GM19438 (cell line): ENCODE results near the gene RAB14.
A peak's percentile ranks its signal among the peaks of the same experiment; 100 is the strongest.

Experiments used
- ATAC-seq: cut with Tn5 transposase; IDR thresholded peaks from one replicate; pipeline ENCODE4 v1.9.1; 2021; ENCODE audit warnings: low read depth; ENCODE audit not compliant: unreplicated experiment

RAB14 gene

DNA sequence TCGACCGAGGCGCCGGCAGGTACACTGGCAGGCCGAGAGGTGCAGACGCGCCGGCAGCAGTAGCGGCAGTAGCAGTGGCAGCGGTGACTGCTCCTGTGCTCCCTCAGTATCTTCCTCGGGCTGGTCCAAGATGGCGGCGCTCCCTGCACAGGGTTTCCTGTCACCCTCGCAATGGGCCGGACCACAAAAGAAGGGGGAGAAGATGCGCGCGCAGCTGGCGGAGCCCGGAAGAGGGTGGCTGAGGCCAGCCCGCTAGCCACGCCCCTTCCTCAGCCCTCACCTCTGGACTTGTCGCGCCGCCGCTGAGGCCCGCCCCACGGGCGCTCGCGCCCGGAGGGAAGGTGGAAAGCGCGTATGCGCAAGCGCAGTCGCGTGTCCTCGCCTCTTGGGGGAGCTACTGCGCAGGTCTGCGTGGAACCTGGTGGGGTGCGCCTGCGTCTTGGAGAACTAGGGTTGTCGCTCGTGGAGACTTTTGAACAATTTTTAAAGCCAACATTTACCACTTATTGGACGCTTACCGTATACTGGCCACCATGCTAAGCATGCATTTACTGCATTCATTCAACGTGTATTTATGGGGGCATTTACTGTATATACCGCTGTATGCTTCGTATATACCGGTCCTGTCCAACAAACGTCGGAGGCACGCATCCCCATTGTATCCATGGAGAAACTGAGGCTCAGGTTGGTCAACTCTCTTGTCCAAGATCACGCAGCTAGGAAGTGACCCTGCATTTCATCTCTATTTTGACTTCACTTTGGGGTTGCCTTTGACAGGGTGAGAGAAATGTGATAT is at the start of gene RAB14:
Gene RAB14 (minus strand): TSS at position 132 of the 796 bp plus-strand sequence. CDS start 8,457 bp downstream, outside the sequence.
- ATAC-seq: peak; percentile 81

DNA sequence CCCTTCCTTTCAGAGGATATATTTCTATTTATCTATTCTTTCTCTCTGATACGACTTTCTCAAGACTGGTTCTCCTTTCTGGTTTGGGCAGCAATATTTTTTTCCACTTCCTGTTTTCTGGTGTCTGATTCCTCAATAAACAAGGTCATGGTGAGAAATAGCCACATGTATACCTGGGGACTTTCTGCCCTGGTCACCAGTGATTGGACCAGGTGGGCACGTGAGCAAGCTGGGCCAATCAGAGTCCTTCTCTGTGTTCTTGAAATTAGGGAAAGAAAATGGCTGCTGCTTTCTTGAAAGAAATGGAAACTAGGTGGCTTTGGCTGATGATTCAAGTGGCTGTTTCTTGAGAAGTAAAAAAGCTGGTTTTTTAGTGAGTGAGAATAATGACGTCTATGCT is 47.9 kb upstream of the RAB14 start:
- ATAC-seq: no peak

DNA sequence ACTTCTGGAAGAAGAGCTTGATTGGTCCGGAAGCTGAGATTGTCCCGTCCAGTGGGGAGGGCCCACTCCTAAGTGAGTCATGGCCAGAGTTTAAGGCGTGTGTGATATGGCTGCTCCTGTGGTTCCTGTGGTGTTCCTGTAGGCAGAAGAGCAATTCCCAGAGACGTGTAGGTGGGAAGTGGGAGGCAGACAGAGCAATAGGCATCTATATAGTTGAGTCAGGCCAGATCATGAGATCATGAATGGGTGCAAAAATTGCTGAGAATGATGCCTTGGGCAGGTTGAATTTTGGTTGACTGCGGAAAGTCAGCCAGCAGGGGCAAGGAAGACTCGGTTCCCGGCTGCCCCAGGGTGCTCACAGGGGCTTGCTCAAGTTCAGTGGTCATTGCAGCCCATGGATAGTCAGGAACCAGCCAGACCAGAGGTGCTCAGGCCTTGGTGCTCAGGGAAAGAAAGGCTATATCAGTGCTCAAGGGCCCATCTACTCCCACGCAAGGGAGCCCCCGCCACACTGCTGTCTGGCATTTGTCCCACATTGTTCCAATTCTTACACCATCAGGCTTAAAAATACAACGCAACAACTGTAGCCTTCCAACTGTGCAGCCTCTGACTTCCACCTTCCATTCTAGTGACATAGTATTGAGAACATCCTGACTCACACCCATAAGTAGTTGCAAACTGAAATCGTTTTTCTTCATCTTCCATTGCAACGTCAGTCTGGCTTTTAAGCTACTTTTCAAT is 45.3 kb upstream of the RAB14 start:
- ATAC-seq: no peak

DNA sequence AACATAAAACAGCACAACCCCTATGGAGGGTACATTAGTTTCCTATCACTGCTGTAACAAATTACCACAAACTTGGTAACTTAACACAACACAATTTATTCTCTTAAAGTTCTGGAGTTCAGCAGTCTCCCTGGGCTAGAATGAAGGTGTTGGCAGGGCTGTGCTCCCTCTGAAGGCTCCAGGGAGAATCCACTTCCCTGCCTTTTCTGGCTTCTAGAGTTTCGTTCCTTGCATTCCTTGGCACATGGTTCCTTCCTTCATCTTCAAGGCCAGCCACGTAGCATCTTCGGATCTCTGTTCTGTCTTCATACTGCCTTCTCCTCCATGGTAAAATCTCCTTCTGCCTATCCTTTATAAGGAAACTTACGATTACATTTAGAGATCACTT is 41.3 kb upstream of the RAB14 start:
- ATAC-seq: no peak

DNA sequence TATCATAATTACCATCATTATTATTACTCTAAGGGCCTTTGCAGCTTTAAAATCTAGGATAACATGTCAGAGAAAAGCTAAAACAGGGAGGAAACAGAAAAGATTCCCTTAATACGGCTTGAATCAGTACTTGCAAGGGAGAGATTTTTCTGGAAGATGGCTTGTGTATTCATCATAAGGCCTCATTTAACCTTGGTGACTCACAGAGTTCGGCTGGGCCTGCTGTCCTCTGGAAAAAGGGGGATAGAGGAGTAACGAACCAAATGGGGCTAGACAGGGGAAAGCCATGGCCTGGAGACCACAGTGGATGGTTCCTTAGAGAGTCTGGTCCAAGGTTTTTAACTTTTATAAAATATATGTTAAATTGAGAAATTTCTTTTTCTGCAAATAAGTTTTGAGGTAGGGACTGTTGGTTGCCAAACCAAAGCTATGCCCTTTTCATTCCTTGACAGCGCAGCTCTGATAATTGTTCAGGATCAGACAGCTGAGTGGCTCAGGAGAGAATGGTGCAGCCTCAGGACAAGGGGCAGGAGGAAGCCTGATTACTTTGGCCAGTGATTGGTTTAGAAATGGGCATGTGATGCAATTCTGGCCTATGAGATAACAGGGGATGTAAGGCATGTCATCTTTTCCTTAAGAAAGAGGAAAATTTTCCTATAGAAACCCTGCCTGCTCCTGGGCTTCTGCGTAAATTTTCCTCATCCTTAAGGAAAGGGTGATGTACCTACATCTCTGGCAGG is 40.7 kb upstream of the RAB14 start:
- no peak for ATAC-seq

DNA sequence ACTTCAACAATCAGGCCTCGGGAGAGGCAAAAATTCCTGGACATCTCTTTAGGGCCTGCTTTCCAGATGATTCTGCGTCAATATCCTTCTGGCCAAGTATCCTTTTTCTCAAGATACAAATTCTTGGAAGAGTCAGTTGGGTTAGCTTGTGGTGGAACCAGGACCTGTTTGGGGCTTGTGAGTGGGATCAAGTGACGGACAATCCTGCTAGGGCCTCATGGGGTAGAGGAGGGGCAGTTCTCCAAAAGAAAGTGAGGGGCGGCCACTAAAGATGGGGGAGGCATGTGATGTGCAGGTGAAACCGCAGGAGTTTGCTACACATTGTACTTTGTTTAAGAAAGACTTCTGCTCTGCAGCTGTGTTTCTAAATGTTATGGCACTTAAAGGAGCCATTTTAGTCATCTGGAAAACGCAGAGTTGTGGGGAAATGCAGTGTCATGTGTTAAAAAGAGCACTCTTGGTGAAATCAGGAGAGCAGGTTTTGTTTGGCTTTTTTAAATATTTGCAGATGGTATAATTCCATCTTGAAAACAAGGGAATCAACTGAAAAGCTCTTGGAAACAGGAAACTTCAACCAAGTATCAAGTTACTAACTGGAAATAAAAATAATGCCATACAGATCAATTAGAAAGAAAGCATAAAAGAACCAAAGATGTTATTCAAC is 38.9 kb upstream of the RAB14 start:
- no peak for ATAC-seq

DNA sequence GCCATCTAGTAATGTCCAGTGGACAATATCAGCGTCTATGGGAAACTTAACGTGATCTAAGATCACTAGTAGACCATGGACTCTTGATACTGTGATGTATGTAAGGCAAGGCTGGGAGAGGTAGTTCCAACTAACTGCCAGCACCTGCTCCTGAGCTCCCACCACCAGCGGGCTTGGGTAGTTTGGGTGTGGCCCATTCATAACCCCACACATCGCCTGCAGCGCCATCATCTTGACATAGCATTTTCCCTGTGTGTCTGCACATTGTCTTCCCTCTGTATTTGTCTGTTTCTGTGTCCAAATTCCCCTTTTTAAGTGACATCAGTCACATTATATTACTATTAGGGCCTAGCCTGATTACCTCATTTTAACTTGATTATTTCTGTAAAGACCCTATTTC is 38.2 kb upstream of the RAB14 start:
- no peak for ATAC-seq

DNA sequence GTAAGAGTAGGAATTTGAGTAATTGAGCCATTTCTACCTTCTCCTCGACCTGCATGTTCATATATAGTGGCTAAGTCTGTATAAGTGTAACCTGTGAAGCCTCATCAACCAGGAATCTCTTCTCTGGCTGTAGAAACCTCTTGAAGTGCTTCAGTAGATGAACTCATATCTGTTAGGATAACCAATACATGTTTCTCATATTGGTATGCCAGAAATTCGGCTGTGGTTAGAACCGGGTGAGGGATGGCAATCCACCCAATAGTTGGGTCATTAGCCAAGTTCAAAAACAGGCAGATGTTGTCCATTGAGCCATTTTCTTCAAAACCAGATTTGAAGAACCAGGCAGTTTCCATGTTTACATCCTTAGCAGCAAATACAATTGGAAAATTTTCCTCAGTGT is 37.4 kb upstream of the RAB14 start:
- no peak for ATAC-seq

DNA sequence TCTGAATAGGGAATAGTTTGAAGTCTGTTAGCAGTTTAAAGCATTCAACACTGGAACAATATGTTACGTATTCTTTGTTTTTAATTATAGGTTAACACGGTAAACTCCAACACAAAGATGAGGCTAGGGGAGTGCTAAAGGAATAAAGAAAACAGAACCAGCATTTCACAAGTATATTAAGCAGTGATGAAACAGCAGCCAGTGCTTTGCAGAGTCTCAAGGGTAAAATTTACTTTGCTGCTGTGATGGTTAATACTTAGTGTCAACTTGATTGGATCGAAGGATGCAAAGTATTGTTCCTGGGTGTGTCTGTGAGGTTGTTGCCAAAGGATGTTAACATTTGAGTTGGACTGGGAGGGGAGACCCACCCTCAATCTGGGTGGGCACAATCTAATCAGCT is 36.2 kb upstream of the RAB14 start:
- no peak for ATAC-seq

DNA sequence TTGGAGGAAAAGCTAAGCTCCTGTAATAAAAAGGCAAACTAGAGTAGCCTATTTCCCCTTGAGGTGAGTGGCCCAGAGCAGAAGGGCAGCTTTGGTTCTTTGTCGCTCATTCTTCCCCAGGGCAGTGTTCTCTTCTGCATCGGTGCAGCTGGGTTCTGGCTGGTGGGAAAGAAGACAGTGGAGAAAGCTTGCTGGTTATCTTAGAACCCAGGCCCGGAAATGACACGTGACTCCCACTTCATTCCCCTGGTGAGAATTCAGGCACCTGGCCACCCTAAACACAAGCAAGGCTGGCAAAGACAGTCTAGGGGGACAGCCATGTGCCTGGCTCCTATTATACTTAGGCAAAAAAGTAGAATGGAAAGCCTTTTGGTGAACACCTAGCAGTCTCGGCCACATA is 33.8 kb upstream of the RAB14 start:
- no peak for ATAC-seq

DNA sequence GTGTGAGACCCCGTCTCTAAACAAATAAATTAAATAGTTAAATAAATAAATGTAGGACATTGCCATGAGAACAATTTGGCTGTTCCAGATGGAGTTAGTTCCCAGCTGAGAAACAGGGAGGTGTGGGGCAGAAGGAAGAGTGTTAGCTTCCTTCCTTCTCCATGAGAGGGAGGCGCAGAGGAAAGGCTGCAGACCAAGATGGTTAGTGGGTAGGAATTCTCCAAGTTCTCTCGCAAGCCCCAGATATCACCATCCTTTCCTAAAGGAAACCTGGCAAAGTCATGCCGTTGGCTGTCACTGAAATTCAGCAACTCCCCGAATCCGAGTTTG is 33.1 kb upstream of the RAB14 start:
- no peak for ATAC-seq

DNA sequence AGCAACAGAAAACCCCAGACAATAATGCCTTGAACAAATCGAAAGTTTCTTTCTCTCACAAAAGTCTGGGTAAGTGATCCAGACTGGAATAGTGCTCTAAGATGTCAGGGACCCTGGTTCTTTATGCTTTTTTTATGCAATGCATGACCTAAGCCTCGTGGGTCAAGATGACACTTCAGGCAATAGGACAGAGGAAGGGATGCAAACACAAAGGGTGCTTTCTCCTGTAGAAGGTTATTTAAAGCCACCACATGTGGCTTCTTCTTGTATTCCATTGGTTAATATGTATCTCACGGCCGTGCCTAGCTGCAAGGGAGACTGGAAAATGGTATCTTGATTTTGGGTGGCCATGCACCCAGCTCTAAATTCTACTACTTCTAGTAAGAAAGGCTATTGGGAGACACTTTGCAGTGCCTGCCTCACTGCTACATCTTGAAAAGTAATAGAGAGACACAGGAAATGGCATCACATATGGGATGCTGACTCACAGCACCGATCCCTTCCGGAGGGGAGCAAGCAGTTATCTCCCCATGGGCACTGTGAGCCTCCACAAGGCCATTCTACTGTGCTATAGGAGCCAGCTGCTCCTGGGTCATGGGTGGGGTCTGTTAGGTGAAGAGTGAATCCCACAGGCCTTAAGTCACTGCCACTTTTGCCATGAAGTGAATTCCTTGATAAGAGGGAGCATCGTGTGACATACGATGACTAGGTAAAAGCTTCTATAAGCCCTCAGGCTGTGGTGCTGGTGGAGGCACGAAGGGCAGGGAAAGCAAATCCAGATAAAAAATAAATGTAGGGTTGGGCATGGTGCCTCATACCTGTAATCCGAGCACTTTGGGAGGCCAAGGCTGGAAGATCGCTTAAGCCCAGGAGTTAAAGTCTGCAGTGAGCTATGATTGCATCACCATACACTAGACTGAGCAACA is 32.5 kb upstream of the RAB14 start:
- no peak for ATAC-seq

DNA sequence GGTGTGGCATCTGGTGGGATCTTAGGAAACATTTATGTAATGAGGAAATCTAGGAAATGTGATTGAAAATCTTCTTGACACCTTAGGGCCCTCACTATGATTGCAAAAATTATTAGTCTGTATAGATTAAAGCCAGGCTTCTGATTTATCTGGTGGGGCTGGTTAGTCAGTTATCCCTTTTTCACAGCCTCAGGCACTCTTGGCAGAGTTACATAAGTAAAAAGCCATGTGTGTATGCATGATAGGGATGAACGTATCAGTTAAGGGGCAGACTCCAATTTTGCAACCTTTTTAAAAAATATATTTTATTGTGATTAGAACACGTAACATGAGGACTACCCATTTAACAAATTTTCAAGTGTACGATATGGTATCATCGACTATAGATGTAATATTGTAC is 30.6 kb upstream of the RAB14 start:
- no peak for ATAC-seq

DNA sequence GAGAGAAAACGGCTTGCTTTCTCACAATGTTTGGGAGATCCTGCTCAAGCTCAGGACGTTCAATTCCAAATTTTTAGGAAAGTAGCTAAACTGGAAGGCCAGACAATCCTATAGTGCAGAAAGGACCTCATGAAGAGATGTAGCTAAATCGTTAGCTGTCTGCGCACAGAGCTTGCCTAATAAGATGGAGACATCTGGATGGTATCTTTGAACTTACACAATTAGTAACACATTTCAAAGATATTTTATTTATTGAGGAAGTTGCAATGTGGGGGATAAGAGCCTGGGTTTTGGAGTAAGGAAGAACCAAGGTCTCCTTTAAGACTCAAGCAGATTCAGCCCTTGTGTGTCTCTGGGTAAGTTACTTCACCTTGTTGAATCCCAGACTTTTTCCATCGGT is 28.6 kb upstream of the RAB14 start:
- no peak for ATAC-seq

DNA sequence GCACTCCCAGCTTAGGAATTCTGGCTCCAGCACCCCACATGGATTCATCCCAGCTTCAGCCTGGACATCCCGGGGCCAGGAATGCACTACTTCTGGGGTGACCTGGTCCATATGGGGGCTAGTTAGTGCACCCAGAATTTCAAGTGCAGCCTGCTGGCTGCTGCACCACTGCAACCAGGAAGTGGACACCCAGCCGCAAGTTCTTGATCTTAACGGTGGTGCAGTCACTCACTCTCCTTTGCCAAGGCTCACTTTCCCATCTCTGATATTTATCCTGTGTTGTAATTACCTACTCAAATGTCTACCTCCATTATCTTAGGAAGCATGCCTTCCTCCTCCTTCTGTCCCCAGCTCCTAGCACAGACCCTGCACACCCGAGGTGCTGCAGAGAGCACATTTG is 26.2 kb upstream of the RAB14 start:
- no peak for ATAC-seq

DNA sequence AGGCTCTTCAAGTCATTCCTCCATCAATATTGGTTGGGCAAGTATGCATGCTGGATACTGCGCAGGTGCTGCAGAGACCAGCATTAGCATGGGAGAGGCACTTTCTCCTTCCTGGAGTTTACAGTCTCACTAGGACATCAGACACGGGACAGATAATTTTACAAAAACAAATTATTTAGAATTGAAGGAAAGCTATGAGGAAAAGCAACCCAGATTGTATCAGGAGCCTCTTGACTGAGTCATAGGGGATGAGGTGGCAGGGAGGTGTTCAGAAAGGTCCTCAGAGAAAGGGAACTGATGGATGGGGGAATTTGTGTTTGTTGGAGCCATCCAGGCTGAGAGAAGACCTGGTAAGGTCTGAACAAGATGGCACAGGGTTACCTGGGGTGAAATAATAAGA is 24.5 kb upstream of the RAB14 start:
- no peak for ATAC-seq

DNA sequence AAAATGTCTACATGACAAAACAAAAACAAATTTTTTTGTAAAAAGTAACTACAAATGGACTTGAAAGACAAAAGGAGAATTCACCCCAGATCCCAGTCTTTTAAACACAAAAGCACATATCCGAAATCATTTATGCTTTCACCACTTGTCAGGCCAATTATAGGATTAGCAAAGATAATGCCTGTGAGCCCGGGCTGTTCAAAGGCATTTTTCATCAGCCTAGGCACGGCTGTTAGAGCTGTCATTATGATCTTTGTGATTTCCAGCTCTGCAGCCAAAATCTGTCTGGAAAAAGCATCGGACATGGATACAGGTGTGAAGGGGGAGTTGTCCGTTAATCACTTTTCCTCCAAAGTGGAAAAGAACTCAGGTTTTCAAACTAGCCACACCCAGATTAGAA is 23.6 kb upstream of the RAB14 start:
- ATAC-seq: no peak

DNA sequence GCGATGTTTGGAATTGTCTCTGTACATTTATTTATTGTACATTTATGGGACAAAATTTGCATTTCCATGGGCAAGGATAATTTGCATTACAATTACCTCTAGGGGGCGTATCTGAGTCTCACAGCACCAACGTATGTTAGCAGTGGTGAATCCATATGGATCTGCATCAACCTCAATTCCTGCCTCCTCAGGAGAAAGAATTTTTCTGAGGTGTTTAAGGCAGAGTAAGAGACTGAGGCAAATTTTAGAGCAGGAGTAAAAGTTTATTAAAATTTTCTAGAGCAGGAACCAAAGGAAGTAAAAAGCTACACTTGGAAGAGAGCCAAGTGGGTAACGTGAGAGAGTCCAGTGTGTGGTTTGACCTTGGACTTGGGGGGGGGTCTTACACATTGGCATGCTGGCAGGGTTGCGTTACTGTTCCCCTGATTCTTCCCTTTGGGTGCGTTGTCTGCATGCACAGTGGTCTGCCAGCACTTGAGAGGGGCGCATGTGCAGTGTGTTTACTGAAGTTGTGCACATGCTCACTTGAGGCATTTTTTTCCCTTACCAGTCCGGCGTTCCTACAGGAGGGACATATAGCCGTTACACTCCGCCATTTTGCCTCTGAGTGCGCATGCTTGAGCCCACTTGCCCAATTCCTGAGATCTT is 21.0 kb upstream of the RAB14 start:
- no peak for ATAC-seq

DNA sequence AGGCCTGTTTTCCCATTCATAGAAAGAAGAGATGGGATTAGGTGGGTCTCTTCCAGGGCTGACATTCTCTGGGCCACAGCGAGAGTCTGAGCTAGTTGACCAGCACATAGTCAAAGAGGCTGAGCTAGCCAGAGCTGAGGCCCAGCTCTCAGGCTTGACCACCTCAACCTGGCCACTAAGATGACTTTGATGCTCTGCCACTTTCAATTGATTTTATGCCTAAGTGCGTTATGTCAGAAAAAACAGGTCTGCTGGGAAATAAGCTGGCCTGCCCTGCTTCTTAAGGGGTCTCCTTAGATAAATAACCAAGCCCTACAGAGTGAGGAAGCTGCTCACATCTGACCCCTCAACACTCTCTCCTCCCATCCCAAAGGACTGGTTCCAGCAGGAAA is 20.0 kb upstream of the RAB14 start:
- ATAC-seq: no peak
